NCI-H774 (cell line): ENCODE data around the gene TSPAN10.

Source experiments
- DNase-seq: peaks from one replicate; lab custom pipeline; 2025; lab: John Stamatoyannopoulos, UW

TSPAN10 gene

GRCh38 chr17:81635431-81635830 is 1.6 kb upstream of the TSPAN10 start:
- DNase-seq: no peak

- no peak for DNase-seq
Measured at GRCh38 chr17:81635973-81636504, 957 bp upstream of the TSPAN10 start.

GRCh38 chr17:81638683-81639082 is 1.7 kb downstream of the TSPAN10 start:
- no peak for DNase-seq

- DNase-seq: no peak
Measured at GRCh38 chr17:81640011-81640410, 3.0 kb downstream of the TSPAN10 start.

- no peak for DNase-seq
Measured at GRCh38 chr17:81641825-81642489, 5.0 kb downstream of the TSPAN10 start.

- no peak for DNase-seq
Measured at GRCh38 chr17:81644496-81644895, 7.5 kb downstream of the TSPAN10 start.

GRCh38 chr17:81644976-81645952 is 8.3 kb downstream of the TSPAN10 start:
- no peak for DNase-seq

- DNase-seq: no peak
Measured at GRCh38 chr17:81646869-81647600, 10.0 kb downstream of the TSPAN10 start.

- no peak for DNase-seq
Measured at GRCh38 chr17:81647640-81648012, 10.6 kb downstream of the TSPAN10 start.

- DNase-seq: no peak
Measured at GRCh38 chr17:81648013-81648706, 11.2 kb downstream of the TSPAN10 start.

GRCh38 chr17:81648707-81649085 is 11.7 kb downstream of the TSPAN10 start:
- DNase-seq: no peak

- DNase-seq: no peak
Measured at GRCh38 chr17:81650951-81651350, 14.0 kb downstream of the TSPAN10 start.

GRCh38 chr17:81651692-81652091 is 14.7 kb downstream of the TSPAN10 start:
- no peak for DNase-seq

- no peak for DNase-seq
Measured at GRCh38 chr17:81652906-81653771, 16.1 kb downstream of the TSPAN10 start.

- DNase-seq: no peak
Measured at GRCh38 chr17:81655378-81656117, 18.6 kb downstream of the TSPAN10 start.

- DNase-seq: no peak
Measured at GRCh38 chr17:81656118-81656743, 19.2 kb downstream of the TSPAN10 start, which contains the start of gene PDE6G. Gene PDE6G (minus strand): TSS chr17:81656542. CDS start chr17:81653305, 3,237 bp downstream.

- no peak for DNase-seq
Measured at GRCh38 chr17:81656835-81657234, 19.8 kb downstream of the TSPAN10 start.

- DNase-seq: no peak
Measured at GRCh38 chr17:81659038-81659437, 22.0 kb downstream of the TSPAN10 start.

- no peak for DNase-seq
Measured at GRCh38 chr17:81660441-81660840, 23.4 kb downstream of the TSPAN10 start.
